ELR (cell line): Measurements from ENCODE around the gene SLC22A17.
A peak's percentile ranks its signal among the peaks of the same experiment; 100 is the strongest.
"Not testable (repeated sequence)": the region's sequence is repeated elsewhere in the genome, so short reads cannot be mapped to it uniquely, and the experiment has no call there.

Experiments used
- DNase-seq: peaks from one replicate; pipeline ENCODE4 v3.0.0-alpha.2; 2015; ENCODE audit warnings: low read depth

The SLC22A17 gene

GRCh38 chr14:23339506-23340268 is 13.0 kb downstream of the SLC22A17 start:
- no peak for DNase-seq

DNA sequence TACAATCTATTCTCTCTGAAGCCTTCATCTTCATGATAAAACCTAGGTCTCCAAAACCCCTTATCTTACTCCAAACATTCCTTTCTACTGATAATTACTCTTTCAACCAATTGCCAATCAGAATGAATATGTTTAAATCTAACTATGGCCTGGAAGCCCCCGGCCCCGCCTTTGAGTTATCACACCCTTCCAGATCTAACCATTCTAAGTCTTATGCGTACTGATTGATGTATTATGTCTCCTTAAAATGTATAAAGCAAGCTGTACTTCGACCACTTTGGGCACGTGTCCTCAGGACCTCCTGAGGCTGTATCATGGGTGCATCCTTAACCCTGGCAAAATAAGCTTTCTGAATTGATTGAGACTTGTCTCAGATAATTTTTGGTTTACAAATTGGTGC is 17.1 kb downstream of the SLC22A17 start:
- no peak for DNase-seq

GRCh38 chr14:23327947-23328744 is 24.5 kb downstream of the SLC22A17 start:
- DNase-seq = peak; percentile 78

DNA sequence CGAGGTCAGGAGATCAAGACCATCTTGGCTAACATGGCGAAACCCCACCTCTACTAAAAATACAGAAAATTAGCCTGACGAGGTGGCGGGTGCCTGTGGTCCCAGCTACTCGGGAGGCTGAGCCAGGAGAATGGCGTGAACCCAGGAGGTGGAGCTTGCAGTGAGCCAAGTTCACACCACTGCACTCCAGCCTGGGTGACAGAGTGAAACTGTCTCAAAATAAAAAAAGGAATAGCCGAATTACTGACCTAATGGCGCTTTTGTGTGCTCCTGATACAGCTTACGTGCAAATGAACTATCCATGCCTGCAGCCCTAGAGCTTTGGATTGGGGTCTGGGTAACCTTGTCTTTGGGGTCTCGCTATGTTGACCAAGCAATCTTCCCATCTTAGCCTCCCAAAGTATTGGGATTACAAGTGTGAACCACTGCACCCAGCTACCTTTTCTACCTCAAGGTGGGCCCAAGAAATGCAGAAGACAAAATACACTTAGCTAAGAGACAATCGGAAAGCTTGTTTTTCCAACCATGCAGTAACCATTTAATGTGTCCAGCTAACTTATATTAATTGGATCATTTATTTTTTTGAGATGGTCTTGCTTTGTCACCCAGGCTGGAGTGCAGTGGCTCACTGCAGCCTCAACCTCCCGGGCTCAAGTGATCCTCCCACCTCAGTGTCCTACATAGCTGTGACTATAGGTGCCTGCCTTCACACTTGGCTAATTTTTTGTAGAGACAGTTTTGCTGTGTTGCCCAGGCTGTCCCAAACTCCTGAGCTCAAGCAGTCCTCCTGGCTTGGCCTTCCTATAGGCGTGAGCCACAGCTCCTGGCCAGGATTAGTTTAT is 26.0 kb downstream of the SLC22A17 start:
- no peak for DNase-seq

GRCh38 chr14:23325746-23326145 is 26.9 kb downstream of the SLC22A17 start:
- not testable (repeated sequence) for DNase-seq

- DNase-seq = no peak
Measured at GRCh38 chr14:23324993-23325392, 27.7 kb downstream of the SLC22A17 start.

GRCh38 chr14:23324455-23324846 is 28.2 kb downstream of the SLC22A17 start:
- no peak for DNase-seq

GRCh38 chr14:23323838-23324454 is 28.7 kb downstream of the SLC22A17 start:
- no peak for DNase-seq

GRCh38 chr14:23322568-23323517 is 29.8 kb downstream of the SLC22A17 start:
- no peak for DNase-seq

GRCh38 chr14:23321572-23322547 is 30.8 kb downstream of the SLC22A17 start:
- peak; percentile 82 for DNase-seq

GRCh38 chr14:23320584-23321571 is 31.8 kb downstream of the SLC22A17 start, which contains the start of gene PABPN1:
Gene PABPN1 (plus strand): TSS chr14:23321457. CDS start chr14:23321470, 13 bp downstream.
- peak; percentile 100 for DNase-seq

- DNase-seq = no peak
Measured at GRCh38 chr14:23319746-23320583, 32.7 kb downstream of the SLC22A17 start.

DNA sequence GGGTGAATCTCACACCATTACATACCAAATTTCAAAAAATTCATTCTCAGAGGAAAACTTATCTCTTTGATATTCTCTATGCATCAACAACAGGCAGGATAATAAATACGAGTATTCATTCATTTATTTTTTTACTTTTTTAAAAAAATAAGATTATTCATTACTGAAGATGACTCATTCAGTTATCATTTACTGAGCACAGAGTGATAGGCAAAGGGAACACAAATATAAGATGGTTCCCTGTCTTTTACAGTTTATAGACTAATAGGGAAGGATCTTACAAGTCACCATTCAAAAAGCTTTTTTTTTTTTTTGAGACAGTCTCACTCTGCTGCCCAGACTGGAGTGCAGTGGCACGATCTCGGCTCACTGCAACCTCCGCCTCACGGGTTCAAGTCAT is 36.4 kb downstream of the SLC22A17 start:
- no peak for DNase-seq

GRCh38 chr14:23310546-23310945 is 42.1 kb downstream of the SLC22A17 start:
- DNase-seq = no peak

GRCh38 chr14:23308721-23309445 is 43.8 kb downstream of the SLC22A17 start:
- DNase-seq = no peak
